B cell (primary cell): ENCODE data around the gene RPTOR. TPM values are rescaled to one million over a fixed set of nuclear protein-coding genes. Genes with fewer than 3 reads are reported as not detected.

Experiments used
- ATAC-seq: fragments of 200-7000 bp; cut with Tn5 transposase; one replicate; pipeline ENCODE4 v1.10.0; 2021; ENCODE audit warnings: low read depth, mild to moderate bottlenecking, moderate number of reproducible peaks, moderate library complexity
- CTCF ChIA-PET: fragments of 350-600 bp; sonication (Branson Sonifier 250); formaldehyde crosslinking; loops from one replicate; lab custom pipeline; 2021; ENCODE audit warnings: antibody characterized with exemption, inconsistent platforms; lab: Charles Lee
- POLR2A ChIA-PET: fragments of 350-600 bp; sonication (Branson Sonifier 250); formaldehyde crosslinking; loops from one replicate; lab custom pipeline; 2021; ENCODE audit warnings: antibody characterized with exemption; lab: Charles Lee
- DNase-seq: peaks from one replicate; pipeline ENCODE4 v3.0.0; 2013
- H2AFZ ChIP-seq: 2 replicates; pipeline ENCODE4 v1.6.1; 2012; ENCODE audit warnings: mild to moderate bottlenecking, low read depth, low read length; ENCODE audit not compliant: insufficient read depth, poor library complexity, severe bottlenecking
- H3K27ac ChIP-seq, 2 donors: 1 replicate in 1 of 2; 2 replicates in 1 of 2; pipeline ENCODE4 v1.5.1; 2012 to 2013; ENCODE audit warnings: low read length in 2 of 2, mild to moderate bottlenecking in 2 of 2, moderate library complexity in 1 of 2
- H3K27me3 ChIP-seq, 4 experiments: fragments of 200-600 bp in 1 of 4; sonication (generic) in 1 of 4; replicated peaks in 1 of 4; 1 replicate in 2 of 4; 2 replicates in 2 of 4; pipeline versions ENCODE4 v1.6.1 to v1.7.0; 2013 to 2016; ENCODE audit warnings: low read length in 3 of 4, mild to moderate bottlenecking in 2 of 4, mixed read lengths in 1 of 4, moderate library complexity in 1 of 4; ENCODE audit not compliant: insufficient read depth in 4 of 4, control insufficient read depth in 3 of 4; ENCODE audit errors: control extremely low read depth in 1 of 4
- H3K36me3 ChIP-seq, 2 experiments: replicated peaks in 1 of 2; 1 replicate in 1 of 2; 2 replicates in 1 of 2; pipeline versions ENCODE4 v1.6.1 to v1.7.1; 2013; ENCODE audit warnings: low read length in 1 of 2; ENCODE audit not compliant: insufficient read depth in 2 of 2, control insufficient read depth in 1 of 2; ENCODE audit errors: control extremely low read depth in 1 of 2, extremely low read depth in 1 of 2
- H3K4me1 ChIP-seq, 2 donors: fragments of 200-600 bp in 1 of 2; sonication (generic) in 1 of 2; 1 replicate in 1 of 2; 2 replicates in 1 of 2; pipeline versions ENCODE4 v1.5.1 to v1.6.1; 2013 to 2017; ENCODE audit warnings: low read length in 2 of 2; ENCODE audit not compliant: control insufficient read depth in 2 of 2, insufficient read depth in 2 of 2
- H3K4me2 ChIP-seq: replicated peaks from 2 replicates; pipeline ENCODE3; 2012; ENCODE audit warnings: mild to moderate bottlenecking, low read depth, low read length; ENCODE audit not compliant: poor library complexity, severe bottlenecking
- H3K4me3 ChIP-seq, 5 experiments: fragments of 200-600 bp in 1 of 5; sonication (generic) in 1 of 5; 1 replicate in 3 of 5; 2 replicates in 2 of 5; pipeline versions ENCODE4 v1.5.1 to v1.7.0; 2011 to 2016; ENCODE audit warnings: low read length in 4 of 5, mild to moderate bottlenecking in 4 of 5, low read depth in 2 of 5, control low read depth in 1 of 5, moderate library complexity in 1 of 5; ENCODE audit not compliant: insufficient read depth in 1 of 5; ENCODE audit errors: control extremely low read depth in 1 of 5, extremely low read depth in 1 of 5
- H3K79me2 ChIP-seq: fragments of 200-600 bp; sonication (generic); one replicate; pipeline ENCODE4 v1.6.0; 2016; ENCODE audit warnings: low read length; ENCODE audit not compliant: control insufficient read depth, insufficient read depth
- H3K9ac ChIP-seq: fragments of 200-600 bp; sonication (generic); 2 replicates; pipeline ENCODE4 v1.6.1; 2017; ENCODE audit warnings: mild to moderate bottlenecking, low read length, moderate library complexity
- H3K9me3 ChIP-seq, 3 donors: one replicate each; pipeline versions ENCODE4 v1.6.1 to v1.7.1; 2013; ENCODE audit warnings: low read length in 2 of 3; ENCODE audit not compliant: control insufficient read depth in 2 of 3, insufficient read depth in 1 of 3; ENCODE audit errors: control extremely low read depth in 1 of 3
- H4K20me1 ChIP-seq: 2 replicates; pipeline ENCODE4 v1.6.0; 2012; ENCODE audit warnings: mild to moderate bottlenecking, low read length; ENCODE audit not compliant: insufficient read depth, control insufficient read depth, poor library complexity, severe bottlenecking
- H3K27ac Mint-ChIP-seq: one replicate; pipeline ENCODE4 v1.8.0; 2021; ENCODE audit warnings: mixed read lengths
- H3K27me3 Mint-ChIP-seq: one replicate; pipeline ENCODE4 v1.8.0; 2021; ENCODE audit warnings: mixed read lengths
- H3K4me1 Mint-ChIP-seq: one replicate; pipeline ENCODE4 v1.8.0; 2021; ENCODE audit warnings: mixed read lengths
- H3K4me3 Mint-ChIP-seq: one replicate; pipeline ENCODE4 v1.8.0; 2021; ENCODE audit warnings: mixed read lengths
- H3K9me3 Mint-ChIP-seq: one replicate; pipeline ENCODE4 v1.8.0; 2022; ENCODE audit warnings: mixed read lengths; ENCODE audit not compliant: insufficient read depth
- CTCF ChIP-seq: fragments of 200-600 bp; IDR thresholded peaks from one replicate; pipeline ENCODE4 v1.8.0; 2022; ENCODE audit warnings: antibody characterized with exemption, mild to moderate bottlenecking
- EZH2 ChIP-seq: IDR thresholded peaks from 2 replicates; pipeline ENCODE4 v1.6.1; 2012; ENCODE audit warnings: borderline replicate concordance, low read depth, mild to moderate bottlenecking, moderate library complexity, low read length; ENCODE audit not compliant: insufficient read depth, poor library complexity, severe bottlenecking
- WGBS: methylation state at CpG from one replicate; pipeline ENCODE4 v1.1.5; 2013; ENCODE audit warnings: missing lambda C conversion rate; ENCODE audit not compliant: insufficient coverage; 5-methylcytosine and 5-hydroxymethylcytosine counted together
- intact Hi-C: fragments of 100-400 bp; cut with micrococcal nuclease; formaldehyde crosslinking; loops from one replicate; pipeline ENCODE4 v1.10.0; 2022
- polyA plus RNA-seq: library from polyadenylated mRNA; depleted of rRNA; stranded (reverse); fragments of >200 nt; gene quantifications from 2 replicates; pipeline ENCODE4 v1.2.3, GENCODE V29; 2012
- total RNA-seq, 2 donors: library from RNA; stranded (reverse); fragments of 120-200 nt in 1 of 2; gene quantifications; 1 replicate in 1 of 2; 2 replicates in 1 of 2; pipeline versions ENCODE4 v1.2.3 to v1.2.4, GENCODE V29; 2013 to 2022

RPTOR gene
- total and polyA plus RNA-seq, 2 donors (not counting 1 experiment from before 2014, with no cell fraction given), result 13.4 to 58.8 TPM

DNA sequence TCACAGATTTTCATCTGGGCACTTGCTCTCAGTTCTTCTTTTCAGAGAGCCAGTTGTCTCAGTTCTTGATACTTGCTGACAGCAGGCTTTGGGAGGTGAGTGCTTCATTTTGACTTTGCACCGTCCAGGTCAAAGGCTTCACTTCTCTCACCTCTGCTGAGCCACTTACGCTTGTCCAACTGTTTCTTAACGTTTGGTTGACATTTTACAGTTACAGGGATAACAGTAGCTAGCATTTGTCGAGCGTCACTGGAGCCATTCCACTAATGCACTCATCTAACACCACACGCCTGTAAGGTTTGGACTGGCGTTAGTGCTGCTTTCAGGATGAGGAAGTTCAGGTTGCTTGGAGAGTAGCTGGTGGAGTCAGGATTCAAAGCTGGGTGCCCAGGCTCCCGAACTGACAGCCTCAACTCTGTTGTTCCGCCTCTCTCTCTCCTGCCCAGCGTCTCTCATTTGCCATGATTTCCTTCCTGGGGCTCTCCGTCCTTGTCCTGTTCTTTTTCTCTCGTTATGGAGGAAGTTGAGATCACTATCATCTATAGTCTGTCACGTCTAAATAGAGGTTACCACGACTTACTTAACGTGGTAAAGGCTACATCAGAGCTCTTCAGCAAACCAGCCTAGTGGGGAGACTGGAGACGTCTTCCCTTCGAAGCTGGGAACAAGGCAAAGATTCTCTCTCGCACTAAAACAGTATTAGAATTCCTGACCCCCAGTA, 220.8 kb downstream of the RPTOR start:
- peaks cover 37% of the 10 kb centered on the region for H3K4me1 Mint-ChIP-seq
- H3K9me3 ChIP-seq, result no peaks in the 10 kb centered on the region
- DNase-seq, result no peak
- peak overlapping the region in 1 of 5 experiments; percentile 43 for H3K4me3 ChIP-seq
- H3K4me2 ChIP-seq, result peak overlapping the region; percentile 51
- no peaks in the 10 kb centered on the region for H3K27me3 ChIP-seq
- peaks cover 23 to 27% of the 10 kb centered on the region in 2 donors for H3K4me1 ChIP-seq
- H3K27ac Mint-ChIP-seq, result peak overlapping the region; percentile 51
- intact Hi-C loops, result no loop called here
- H3K27ac ChIP-seq, result peak overlapping the region in 1 of 2 donors; percentile 3
- H3K4me3 Mint-ChIP-seq, result peak overlapping the region; percentile 21
- ChIA-PET POLR2A (interaction anchor here (0.8 kb wide), 1 partner anchor 94 kb away, joined by 5 read pairs; no protein-coding TSS in a partner anchor), CTCF (interaction anchor here (1.1 kb wide), 1 partner anchor 9 kb away, joined by 3 read pairs; no protein-coding TSS in a partner anchor)
- 46% methylated on average over 4 of the region's 18 CpGs for WGBS
- H4K20me1 ChIP-seq, result no peaks in the 10 kb centered on the region
- peak overlapping the region; percentile 10 for H3K9ac ChIP-seq
- H3K27me3 Mint-ChIP-seq, result no peaks in the 10 kb centered on the region
- H3K79me2 ChIP-seq, result peaks cover 11% of the 10 kb centered on the region
- peak overlapping the region; percentile 1 for H2AFZ ChIP-seq
- ATAC-seq, result peak; percentile 64
- no peak for TF ChIP-seq CTCF
- TF ChIP-seq EZH2, result no peak
- H3K9me3 Mint-ChIP-seq, result no peaks in the 10 kb centered on the region
- peaks cover 0 to 6% of the 10 kb centered on the region in 2 experiments for H3K36me3 ChIP-seq

- Mint-ChIP-seq H3K4me1 (peaks cover 27% of the 10 kb centered on the region), H3K9me3 (no peaks in the 10 kb centered on the region), H3K4me3 (no peak overlapping the region), H3K27me3 (no peaks in the 10 kb centered on the region), H3K27ac (no peak overlapping the region)
- DNase-seq (no peak), ATAC-seq (no peak)
- H4K20me1 ChIP-seq, result no peaks in the 10 kb centered on the region
- H3K4me2 ChIP-seq, result no peak overlapping the region
- peaks cover 11% of the 10 kb centered on the region for H3K79me2 ChIP-seq
- CTCF ChIA-PET, result no interaction called here
- H3K27me3 ChIP-seq, result no peaks in the 10 kb centered on the region
- intact Hi-C loops, result no loop called here
- H2AFZ ChIP-seq, result no peak overlapping the region
- no peak overlapping the region for H3K9ac ChIP-seq
- H3K36me3 ChIP-seq, result peaks cover 0 to 11% of the 10 kb centered on the region in 2 experiments
- H3K4me3 ChIP-seq, result no peak overlapping the region
- no peak overlapping the region for H3K27ac ChIP-seq
- H3K9me3 ChIP-seq, result no peaks in the 10 kb centered on the region
- no CpG with 5 or more reads among the region's 3 CpGs for WGBS
- no peak for TF ChIP-seq CTCF
- no peak for TF ChIP-seq EZH2
- POLR2A ChIA-PET, result no interaction called here
- H3K4me1 ChIP-seq, result peaks cover 17 to 20% of the 10 kb centered on the region in 2 donors
Observed at GRCh38 chr17:80766290-80766855, 221.7 kb downstream of the RPTOR start.
